Left cardiac atrium (tissue), 4 donors: ENCODE results near the gene FNDC3A. TPM values are rescaled to one million over a fixed set of nuclear protein-coding genes. Genes with fewer than 3 reads are reported as not detected.

Experiments
- ATAC-seq, 2 donors: fragments of 200-7000 bp; cut with Tn5 transposase; one replicate each; pipeline ENCODE4 v1.9.1; 2020; ENCODE audit warnings: mild to moderate bottlenecking in 2 of 2, moderate library complexity in 2 of 2
- DNase-seq: peaks from one replicate; pipeline ENCODE4 v3.0.0-alpha.2; 2020
- intact Hi-C, 2 donors: fragments of 100-400 bp; cut with DNase I; formaldehyde crosslinking; loops; one replicate each; pipeline versions ENCODE4 v1.14.1 to v1.15.1; 2022 to 2023
- total RNA-seq, 2 donors: library from RNA; stranded (reverse); fragmentation: NEBNext Ultra II Directional; extraction: Animal tissue kit (Norgen Biotek cat#: 25700); gene quantifications; one replicate each; pipeline ENCODE4 v1.2.1, GENCODE V29; 2021
- donor health status: DM: no; HTN: yes; CAD: no.
- donor health status: DM: no; HTN: yes; CAD: no; lungs with severe emphysema.
- donor health status: DM: yes; HTN: yes; CAD: no.
- donor health status: Dilated cardiomyopathy.

FNDC3A gene
- total RNA-seq, 2 donors from 2014 or later, result 22.0 to 35.8 TPM

- DNase-seq, result no peak
- ATAC-seq, result no peak
- intact Hi-C loops, result no loop called here
Observed at GRCh38 chr13:49165798-49166752, 190.4 kb downstream of the FNDC3A start.

GRCh38 chr13:49171359-49171758, 195.6 kb downstream of the FNDC3A start:
- no peak for ATAC-seq
- intact Hi-C loops, result no loop called here
- no peak for DNase-seq

- intact Hi-C loops, result no loop called here
- no peak for ATAC-seq
- no peak for DNase-seq
Observed at GRCh38 chr13:49183672-49184325, 208.1 kb downstream of the FNDC3A start.

GRCh38 chr13:49184621-49185020, 208.9 kb downstream of the FNDC3A start:
- no peak for ATAC-seq
- no peak for DNase-seq
- intact Hi-C loops, result no loop called here

GRCh38 chr13:49185264-49185663, 209.6 kb downstream of the FNDC3A start:
- no peak for DNase-seq
- ATAC-seq, result no peak
- intact Hi-C loops, result no loop called here

DNA sequence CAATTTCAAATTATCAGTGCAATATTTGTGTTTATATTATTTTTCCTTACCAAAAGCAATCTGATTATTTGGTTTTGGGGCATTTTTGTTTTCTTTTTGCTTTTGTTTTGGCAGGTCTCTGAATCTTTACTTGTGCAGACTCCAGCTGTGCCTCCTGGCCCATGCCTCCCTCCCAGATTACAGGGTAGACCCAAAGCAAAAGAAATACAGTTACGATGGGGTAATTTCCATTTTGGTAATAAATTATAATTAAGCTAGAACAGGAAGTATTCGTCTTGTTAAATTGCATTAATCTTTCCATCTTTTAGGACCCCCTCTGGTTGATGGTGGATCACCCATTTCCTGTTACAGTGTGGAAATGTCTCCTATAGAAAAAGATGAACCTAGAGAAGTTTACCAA, 215.2 kb downstream of the FNDC3A start:
- ATAC-seq, result no peak

GRCh38 chr13:49206641-49207040, 230.9 kb downstream of the FNDC3A start:
- ATAC-seq (no peak), DNase-seq (no peak)
- intact Hi-C loops, result no loop called here

More for the DNA sequence above, 215.2 kb downstream of the FNDC3A start:
- intact Hi-C loops, result no loop called here
- DNase-seq, result no peak

GRCh38 chr13:49208619-49209018, 232.9 kb downstream of the FNDC3A start:
- no peak for ATAC-seq
- intact Hi-C loops, result no loop called here
- DNase-seq, result no peak

- no peak for DNase-seq
- intact Hi-C loops, result no loop called here
- no peak for ATAC-seq
Observed at GRCh38 chr13:49210114-49210513, 234.4 kb downstream of the FNDC3A start.

DNA sequence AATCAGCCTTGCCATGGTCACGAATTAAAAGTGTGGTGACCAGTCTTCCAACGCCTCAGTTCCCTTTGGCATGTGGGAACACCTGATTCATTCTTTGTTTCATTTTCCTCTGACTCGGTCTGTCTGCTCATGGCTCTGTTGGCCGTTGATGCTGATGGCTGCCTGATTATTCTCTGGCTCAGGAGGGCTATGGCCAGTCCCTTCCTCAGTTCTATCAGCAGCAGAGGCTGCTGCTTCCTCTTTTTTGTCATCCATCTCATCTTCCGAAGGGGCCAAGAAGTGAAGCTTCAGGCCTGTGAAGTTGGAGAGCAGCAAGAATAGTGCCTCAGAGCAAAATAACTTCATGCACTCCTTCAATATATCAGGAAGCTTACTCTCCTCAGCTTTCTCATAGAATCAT, 235.0 kb downstream of the FNDC3A start:
- ATAC-seq, result no peak
- intact Hi-C loops, result no loop called here

GRCh38 chr13:49213539-49213938, 237.8 kb downstream of the FNDC3A start:
- intact Hi-C loops, result no loop called here
- ATAC-seq (no peak), DNase-seq (no peak)

More for the DNA sequence above, 235.0 kb downstream of the FNDC3A start:
- DNase-seq, result no peak

- intact Hi-C loops, result no loop called here
- no peak for ATAC-seq
Observed at GRCh38 chr13:49213997-49214916, 238.5 kb downstream of the FNDC3A start.

DNA sequence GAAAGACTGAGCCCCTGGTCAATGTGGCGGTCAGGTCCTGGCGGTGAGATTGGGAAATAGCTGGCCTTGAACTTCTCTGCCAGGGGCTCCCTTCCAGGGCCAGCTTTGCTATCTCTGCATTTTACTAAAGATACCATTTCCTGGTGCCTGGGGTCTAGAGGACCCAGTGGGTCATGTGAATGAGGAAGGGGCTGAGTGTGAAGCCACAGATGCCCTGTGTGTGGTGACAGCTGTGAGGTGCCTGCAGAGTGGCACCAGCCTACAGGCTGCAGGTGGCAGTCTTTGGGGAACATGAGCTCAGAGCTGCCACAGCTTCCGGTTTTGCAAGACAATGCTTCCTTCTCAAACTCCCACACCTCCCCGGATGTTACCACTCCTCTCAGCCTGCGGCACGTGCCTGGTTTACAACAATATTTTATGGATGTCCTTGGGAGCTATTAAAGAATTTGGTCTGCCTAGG, 239.2 kb downstream of the FNDC3A start:
- intact Hi-C loops, result no loop called here

More at GRCh38 chr13:49213997-49214916, 238.5 kb downstream of the FNDC3A start:
- no peak for DNase-seq

GRCh38 chr13:49216334-49216733, 240.6 kb downstream of the FNDC3A start:
- intact Hi-C loops, result no loop called here
- DNase-seq (no peak), ATAC-seq (no peak)

More for the DNA sequence above, 239.2 kb downstream of the FNDC3A start:
- DNase-seq, result peak; percentile 41
- peak; percentile 55 to 58 for ATAC-seq

DNA sequence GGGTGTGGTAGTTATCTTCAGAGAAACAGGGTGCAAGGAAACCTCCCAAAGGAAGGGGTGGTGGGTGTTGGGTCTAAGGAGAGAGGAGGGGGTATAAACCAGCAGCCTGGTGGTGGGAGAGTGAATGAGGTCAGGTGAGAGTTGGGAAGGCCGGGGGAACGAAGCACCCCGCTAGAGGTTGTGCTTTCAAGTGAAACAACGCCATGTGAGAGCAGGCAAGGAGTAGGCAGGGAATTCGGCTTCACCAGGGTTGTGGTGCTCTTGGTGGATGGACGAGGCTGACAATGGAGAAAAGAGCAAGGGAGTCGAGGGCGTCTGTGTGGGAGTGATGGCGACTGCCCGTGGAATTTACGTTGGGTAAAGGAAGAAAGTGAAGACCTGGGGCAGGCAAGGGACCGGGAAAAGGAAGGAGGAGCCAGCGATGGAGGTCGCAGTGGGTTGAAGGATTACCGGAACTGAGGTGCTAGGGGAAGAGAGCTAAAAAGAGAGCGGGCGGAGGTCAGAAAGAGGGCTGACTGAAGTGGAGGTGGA, 242.3 kb downstream of the FNDC3A start:
- intact Hi-C loops, result no loop called here
- no peak for ATAC-seq
- DNase-seq, result no peak

DNA sequence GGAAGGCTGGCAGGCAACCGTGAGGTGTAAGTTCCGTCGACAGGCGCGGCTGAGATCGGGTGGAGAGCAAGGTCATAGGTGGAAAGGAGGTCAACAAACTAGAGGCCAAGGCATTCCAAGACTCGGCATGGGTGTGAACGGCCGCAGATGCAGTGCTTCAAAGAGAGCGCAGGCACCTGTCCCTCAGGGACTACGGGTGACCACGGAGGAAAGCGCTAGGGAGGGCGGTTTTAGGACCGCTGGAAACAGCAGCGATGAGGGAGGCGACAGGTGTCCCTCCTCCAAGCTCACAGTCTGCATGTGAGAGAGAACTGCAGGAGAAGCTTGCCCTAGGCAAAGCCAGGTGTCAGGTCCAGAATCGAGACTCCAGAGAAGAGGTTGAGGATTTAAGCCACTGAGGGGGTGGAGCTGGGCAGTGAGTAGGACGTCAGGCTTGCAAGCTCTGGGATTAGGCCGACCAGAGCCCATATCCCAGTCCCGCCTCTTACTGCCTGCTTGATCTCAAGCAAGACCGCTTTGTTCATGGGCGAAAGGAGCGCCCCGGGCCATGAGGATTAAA, 242.9 kb downstream of the FNDC3A start:
- DNase-seq (no peak), ATAC-seq (no peak)
- intact Hi-C loops, result no loop called here

- DNase-seq (no peak), ATAC-seq (no peak)
- intact Hi-C loops, result no loop called here
Observed at GRCh38 chr13:49219647-49220035, 243.9 kb downstream of the FNDC3A start.

- ATAC-seq, result peak; percentile 79 to 86
- intact Hi-C loops, result no loop called here
- peak; percentile 45 for DNase-seq
Observed at GRCh38 chr13:49220036-49220855, 244.5 kb downstream of the FNDC3A start, which contains the start of gene MLNR. MLNR (plus strand) TSS chr13:49220338; CDS start chr13:49220338, 0 bp downstream.
